ENCODE data around the gene ANKRD28.

DNA sequence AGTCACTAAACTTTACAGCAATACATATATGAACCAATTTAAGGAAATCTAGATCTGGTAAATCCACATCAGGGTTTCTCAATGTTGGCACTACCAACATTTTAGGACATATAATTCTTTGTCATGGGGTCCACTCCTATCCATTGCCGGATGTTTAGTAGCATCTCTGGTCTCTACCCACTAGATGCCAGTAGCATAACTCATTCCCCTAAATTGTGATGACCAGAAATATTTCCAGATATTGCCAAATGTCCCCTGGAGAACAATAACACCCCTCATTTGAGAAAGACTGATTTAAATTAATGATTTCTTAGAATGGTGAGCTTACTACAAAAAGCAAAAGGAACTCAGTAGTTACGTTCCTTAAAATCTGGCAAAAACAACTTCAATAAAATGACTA is 23.1 kb upstream of the ANKRD28 start:
- TF ChIP-seq POLR2A (IDR thresholded peaks at IDR 0.05): no peak
- TF ChIP-seq, protein P1, sequence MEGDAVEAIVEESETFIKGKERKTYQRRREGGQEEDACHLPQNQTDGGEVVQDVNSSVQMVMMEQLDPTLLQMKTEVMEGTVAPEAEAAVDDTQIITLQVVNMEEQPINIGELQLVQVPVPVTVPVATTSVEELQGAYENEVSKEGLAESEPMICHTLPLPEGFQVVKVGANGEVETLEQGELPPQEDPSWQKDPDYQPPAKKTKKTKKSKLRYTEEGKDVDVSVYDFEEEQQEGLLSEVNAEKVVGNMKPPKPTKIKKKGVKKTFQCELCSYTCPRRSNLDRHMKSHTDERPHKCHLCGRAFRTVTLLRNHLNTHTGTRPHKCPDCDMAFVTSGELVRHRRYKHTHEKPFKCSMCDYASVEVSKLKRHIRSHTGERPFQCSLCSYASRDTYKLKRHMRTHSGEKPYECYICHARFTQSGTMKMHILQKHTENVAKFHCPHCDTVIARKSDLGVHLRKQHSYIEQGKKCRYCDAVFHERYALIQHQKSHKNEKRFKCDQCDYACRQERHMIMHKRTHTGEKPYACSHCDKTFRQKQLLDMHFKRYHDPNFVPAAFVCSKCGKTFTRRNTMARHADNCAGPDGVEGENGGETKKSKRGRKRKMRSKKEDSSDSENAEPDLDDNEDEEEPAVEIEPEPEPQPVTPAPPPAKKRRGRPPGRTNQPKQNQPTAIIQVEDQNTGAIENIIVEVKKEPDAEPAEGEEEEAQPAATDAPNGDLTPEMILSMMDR (IDR thresholded peaks at IDR 0.05): no peak

Measured in sigmoid colon (tissue), 3 donors.